Measurements from ENCODE around the gene ZNRF3. TPM values are rescaled to one million over a fixed set of nuclear protein-coding genes. Genes with fewer than 3 reads are reported as not detected.

The ZNRF3 gene
- polyA plus RNA-seq, 3 donors: 0.13 TPM; not detected in 2

DNA sequence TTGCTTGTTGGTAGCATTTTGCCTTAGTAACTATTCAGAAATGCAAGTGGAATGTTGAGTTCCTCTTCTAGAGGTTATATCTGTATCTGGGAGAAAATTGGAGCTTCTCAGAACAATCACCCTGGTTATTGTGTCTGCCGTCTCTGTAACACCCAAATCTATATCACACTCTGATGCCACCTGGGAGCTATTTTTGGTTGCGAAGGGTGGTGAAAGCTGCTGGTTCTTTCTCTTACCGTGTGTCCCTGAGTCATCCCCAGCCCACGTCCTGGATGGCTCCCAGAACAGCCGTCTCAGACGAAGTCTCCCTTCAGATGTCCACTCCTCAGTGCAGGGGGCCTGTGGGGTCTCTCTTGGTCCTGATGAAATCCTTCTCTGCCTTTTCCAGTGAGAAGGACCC is 94.8 kb downstream of the ZNRF3 start:
- Histone ChIP-seq H3K79me2 (ENCODE audit: insufficient read depth, low read length) (no peaks in the 10 kb centered on the region), H4K20me1 (ENCODE audit: insufficient read depth, low read length) (no peaks in the 10 kb centered on the region), H2AFZ (ENCODE audit: insufficient read depth, low read depth, low read length, poor library complexity, severe bottlenecking) (no peak overlapping the region), H3K36me3 (replicated peaks in 1 of 2; ENCODE audit: control insufficient read depth in 1 of 2, insufficient read depth in 2 of 2, low read length in 2 of 2) (no peaks in the 10 kb centered on the region), H3K4me2 (replicated peaks; ENCODE audit: extremely low read depth, low read length, poor library complexity, severe bottlenecking) (no peak overlapping the region), H3K9ac (ENCODE audit: insufficient read depth, low read length, poor library complexity, severe bottlenecking) (no peak overlapping the region), H3K27me3 (ENCODE audit: control insufficient read depth in 2 of 2, insufficient read depth in 2 of 2, low read length in 2 of 2) (peaks cover 7 to 9% of the 10 kb centered on the region in 2 donors), H3K4me1 (ENCODE audit: control insufficient read depth in 1 of 2, insufficient read depth in 2 of 2, low read length in 2 of 2) (no peaks in the 10 kb centered on the region), H3K4me3 (replicated peaks in 1 of 3; ENCODE audit: low read depth in 2 of 3, low read length in 3 of 3) (no peak overlapping the region), H3K27ac (ENCODE audit: low read depth in 1 of 2, low read length in 2 of 2) (no peak overlapping the region), H3K9me3 (replicated peaks in 1 of 2; ENCODE audit: control insufficient read depth in 1 of 2, insufficient read depth in 1 of 2, low read length in 2 of 2) (no peaks in the 10 kb centered on the region)
- DNase-seq: no peak
- Mint-ChIP-seq H3K36me3 (no peaks in the 10 kb centered on the region), H3K27ac (no peak overlapping the region), H3K9me3 (peaks cover 0 to 2% (median 0%) of the 10 kb centered on the region in 7 donors), H3K27me3 (ENCODE audit: low read depth in 3 of 3) (peaks cover 12 to 29% (median 14%) of the 10 kb centered on the region in 3 donors), H3K4me3 (no peak overlapping the region), H3K4me1 (no peaks in the 10 kb centered on the region)
- TF ChIP-seq, protein P1, sequence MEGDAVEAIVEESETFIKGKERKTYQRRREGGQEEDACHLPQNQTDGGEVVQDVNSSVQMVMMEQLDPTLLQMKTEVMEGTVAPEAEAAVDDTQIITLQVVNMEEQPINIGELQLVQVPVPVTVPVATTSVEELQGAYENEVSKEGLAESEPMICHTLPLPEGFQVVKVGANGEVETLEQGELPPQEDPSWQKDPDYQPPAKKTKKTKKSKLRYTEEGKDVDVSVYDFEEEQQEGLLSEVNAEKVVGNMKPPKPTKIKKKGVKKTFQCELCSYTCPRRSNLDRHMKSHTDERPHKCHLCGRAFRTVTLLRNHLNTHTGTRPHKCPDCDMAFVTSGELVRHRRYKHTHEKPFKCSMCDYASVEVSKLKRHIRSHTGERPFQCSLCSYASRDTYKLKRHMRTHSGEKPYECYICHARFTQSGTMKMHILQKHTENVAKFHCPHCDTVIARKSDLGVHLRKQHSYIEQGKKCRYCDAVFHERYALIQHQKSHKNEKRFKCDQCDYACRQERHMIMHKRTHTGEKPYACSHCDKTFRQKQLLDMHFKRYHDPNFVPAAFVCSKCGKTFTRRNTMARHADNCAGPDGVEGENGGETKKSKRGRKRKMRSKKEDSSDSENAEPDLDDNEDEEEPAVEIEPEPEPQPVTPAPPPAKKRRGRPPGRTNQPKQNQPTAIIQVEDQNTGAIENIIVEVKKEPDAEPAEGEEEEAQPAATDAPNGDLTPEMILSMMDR (IDR thresholded peaks at IDR 0.05): no peak
- WGBS (ENCODE audit: insufficient coverage): no CpG with 5 or more reads among the region's 6 CpGs
- intact Hi-C loops (cut with micrococcal nuclease): no loop called here

DNA sequence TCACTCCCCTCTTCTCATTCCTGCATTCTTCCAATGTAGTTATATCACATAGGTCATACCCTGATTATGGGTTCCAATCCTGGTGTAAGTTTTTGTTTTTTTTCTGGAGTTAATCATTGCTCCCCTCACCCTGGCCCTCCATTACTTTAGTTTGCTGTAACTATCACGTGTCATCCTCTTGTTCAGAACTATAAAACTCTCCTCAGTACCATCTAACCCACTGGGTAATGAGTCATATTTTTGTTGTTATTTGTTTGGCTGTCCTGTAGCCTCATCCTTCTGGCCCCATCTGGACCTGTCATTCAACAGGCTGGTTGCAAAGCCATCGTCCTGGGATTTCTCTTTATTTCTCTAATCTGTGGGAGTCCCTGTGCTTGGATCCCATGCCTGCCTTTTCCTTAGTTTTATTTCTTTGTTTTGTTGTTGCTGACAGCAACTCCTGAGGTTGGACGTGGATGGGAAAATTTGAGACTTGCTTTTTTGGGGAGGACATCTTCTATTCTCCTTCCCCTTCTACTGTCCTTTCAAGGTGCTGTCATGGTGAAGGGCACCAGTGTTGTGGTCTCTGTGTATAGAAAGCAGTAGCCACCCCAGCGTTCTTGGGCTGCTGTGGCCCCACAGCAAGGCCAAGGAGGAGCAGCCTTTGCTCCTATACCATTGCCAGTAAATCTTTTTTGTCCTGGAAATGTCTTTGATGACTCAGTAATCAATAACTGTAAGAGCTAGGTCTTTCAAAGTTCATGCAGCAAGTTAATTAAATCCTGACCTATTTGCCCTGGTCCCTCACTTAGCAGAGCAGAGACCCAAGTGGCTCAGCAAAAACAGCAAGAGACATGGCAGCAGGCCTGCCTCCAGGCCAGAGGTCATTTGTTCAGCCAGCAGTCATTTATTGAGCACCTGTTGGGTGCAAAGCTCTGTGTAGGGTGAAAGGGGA is 95.8 kb downstream of the ZNRF3 start:
- no peak overlapping the region for H2AFZ ChIP-seq (ENCODE audit: insufficient read depth, low read depth, low read length, poor library complexity, severe bottlenecking)
- Mint-ChIP-seq H3K36me3 (no peaks in the 10 kb centered on the region), H3K4me1 (peaks cover under 1% of the 10 kb centered on the region), H3K9me3 (peaks cover 0 to 2% (median 0%) of the 10 kb centered on the region in 7 donors), H3K27ac (no peak overlapping the region), H3K4me3 (peak overlapping the region in 1 of 2 donors; percentile 37), H3K27me3 (ENCODE audit: low read depth in 3 of 3) (peaks cover 9 to 26% (median 14%) of the 10 kb centered on the region in 3 donors)
- no peak for DNase-seq
- H3K27ac ChIP-seq (ENCODE audit: low read depth in 1 of 2, low read length in 2 of 2): no peak overlapping the region
- TF ChIP-seq, protein P1 (IDR thresholded peaks at IDR 0.05): no peak
- intact Hi-C loops (cut with micrococcal nuclease): no loop called here
- no peaks in the 10 kb centered on the region for H3K36me3 ChIP-seq (replicated peaks in 1 of 2; ENCODE audit: control insufficient read depth in 1 of 2, insufficient read depth in 2 of 2, low read length in 2 of 2)
- H3K4me2 ChIP-seq (replicated peaks; ENCODE audit: extremely low read depth, low read length, poor library complexity, severe bottlenecking): no peak overlapping the region
- peaks cover 7 to 9% of the 10 kb centered on the region in 2 donors for H3K27me3 ChIP-seq (ENCODE audit: control insufficient read depth in 2 of 2, insufficient read depth in 2 of 2, low read length in 2 of 2)
- H4K20me1 ChIP-seq (ENCODE audit: insufficient read depth, low read length): no peaks in the 10 kb centered on the region
- H3K9me3 ChIP-seq (replicated peaks in 1 of 2; ENCODE audit: control insufficient read depth in 1 of 2, insufficient read depth in 1 of 2, low read length in 2 of 2): no peaks in the 10 kb centered on the region
- H3K79me2 ChIP-seq (ENCODE audit: insufficient read depth, low read length): no peaks in the 10 kb centered on the region
- WGBS (ENCODE audit: insufficient coverage): 80% methylated on average over 1 of the region's 4 CpGs
- H3K4me1 ChIP-seq (ENCODE audit: control insufficient read depth in 1 of 2, insufficient read depth in 2 of 2, low read length in 2 of 2): no peaks in the 10 kb centered on the region
- H3K9ac ChIP-seq (ENCODE audit: insufficient read depth, low read length, poor library complexity, severe bottlenecking): no peak overlapping the region
- no peak overlapping the region for H3K4me3 ChIP-seq (replicated peaks in 1 of 3; ENCODE audit: low read depth in 2 of 3, low read length in 3 of 3)
